Fibroblast of skin of back (primary cell): ENCODE data around the gene TMEM33. TPM values are rescaled to one million over a fixed set of nuclear protein-coding genes. Genes with fewer than 3 reads are reported as not detected.
"Not testable (repeated sequence)": the region's sequence is repeated elsewhere in the genome, so short reads cannot be mapped to it uniquely, and the experiment has no call there.

Experiments used
- DNase-seq: peaks from one replicate; pipeline ENCODE4 v3.0.0-alpha.2; 2013
- polyA plus RNA-seq, 2 experiments: library from polyadenylated mRNA; unstranded; fragments of 120-200 nt; gene quantifications; one replicate each; pipeline ENCODE4 v1.2.1, GENCODE V29; 2013; ENCODE audit not compliant: insufficient read length in 2 of 2

Gene TMEM33
- 34.0 TPM for polyA plus RNA-seq (2013, experiment 1 of 2; ENCODE audit: insufficient read length)
- polyA plus RNA-seq (2013, experiment 2 of 2; ENCODE audit: insufficient read length), result 22.3 TPM

DNA sequence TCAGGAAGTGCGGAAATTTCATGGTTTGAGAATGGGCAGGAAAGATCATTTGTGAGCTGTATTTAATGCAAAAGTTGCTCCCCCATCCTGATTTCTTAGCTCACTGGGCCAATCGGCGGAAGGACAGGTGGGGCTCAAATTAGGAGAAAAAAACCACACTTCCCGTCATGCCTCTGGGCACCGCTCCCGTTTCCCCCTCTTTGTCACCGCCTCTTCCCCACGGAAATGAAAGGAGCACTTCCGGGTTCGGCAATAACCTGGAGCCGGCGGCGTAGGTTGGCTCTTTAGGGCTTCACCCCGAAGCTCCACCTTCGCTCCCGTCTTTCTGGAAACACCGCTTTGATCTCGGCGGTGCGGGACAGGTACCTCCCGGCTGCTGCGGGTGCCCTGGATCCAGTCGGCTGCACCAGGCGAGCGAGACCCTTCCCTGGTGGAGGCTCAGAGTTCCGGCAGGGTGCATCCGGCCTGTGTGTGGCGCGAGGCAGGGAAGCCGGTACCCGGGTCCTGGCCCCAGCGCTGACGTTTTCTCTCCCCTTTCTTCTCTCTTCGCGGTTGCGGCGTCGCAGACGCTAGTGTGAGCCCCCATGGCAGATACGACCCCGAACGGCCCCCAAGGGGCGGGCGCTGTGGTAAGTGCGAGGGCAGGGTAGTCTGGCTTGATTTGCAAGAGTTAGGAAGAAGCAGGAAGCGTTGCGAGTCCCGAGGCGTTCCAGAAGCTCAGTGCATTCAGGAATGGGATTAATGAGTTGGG, at the start of gene TMEM33:
Gene TMEM33, plus strand, starts transcription at position 529 of the 751 bp plus-strand sequence. Its CDS starts 56 bp downstream, at position 585.
- peak; percentile 87 for DNase-seq

DNA sequence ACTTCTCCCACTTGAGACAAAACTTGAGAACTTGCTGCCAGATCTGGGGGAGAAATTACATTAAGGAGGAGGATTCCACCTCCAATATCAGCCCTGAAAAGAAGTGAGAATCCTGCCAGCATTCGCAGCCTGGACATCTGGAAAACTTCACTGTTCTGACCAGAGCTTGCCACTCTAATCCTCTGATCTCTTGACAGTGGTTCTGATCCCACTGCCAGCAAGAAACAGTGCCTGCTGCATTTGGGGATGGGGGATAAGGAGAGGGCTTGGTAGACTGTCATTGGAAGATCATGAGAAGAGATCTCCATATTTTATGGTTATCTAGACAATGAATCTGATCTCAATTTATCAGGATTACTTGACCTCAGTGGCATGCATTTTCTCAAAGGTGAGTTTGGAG, 49.8 kb upstream of the TMEM33 start:
- no peak for DNase-seq

DNA sequence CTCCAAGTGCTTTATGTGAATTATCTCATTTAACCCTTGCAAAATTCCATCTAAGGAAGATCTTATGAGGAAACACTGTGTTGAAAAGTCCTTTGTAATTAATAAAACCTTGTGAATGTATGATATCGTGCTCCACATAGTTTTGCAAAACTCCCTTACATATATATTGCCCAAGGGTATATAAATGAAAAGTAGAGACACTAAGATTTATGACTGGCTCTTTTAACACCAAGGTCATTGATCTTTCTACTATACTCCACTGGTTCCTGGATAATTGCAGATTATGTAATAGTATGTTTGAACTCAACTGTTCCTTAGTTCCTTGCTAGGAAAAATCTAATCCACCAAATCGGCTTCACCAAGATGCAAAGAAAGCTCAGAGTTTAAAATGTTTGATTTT, 48.0 kb upstream of the TMEM33 start:
- DNase-seq, result no peak

- DNase-seq, result peak; percentile 45
Observed at GRCh38 chr4:41887821-41888686, 47.2 kb upstream of the TMEM33 start.

DNA sequence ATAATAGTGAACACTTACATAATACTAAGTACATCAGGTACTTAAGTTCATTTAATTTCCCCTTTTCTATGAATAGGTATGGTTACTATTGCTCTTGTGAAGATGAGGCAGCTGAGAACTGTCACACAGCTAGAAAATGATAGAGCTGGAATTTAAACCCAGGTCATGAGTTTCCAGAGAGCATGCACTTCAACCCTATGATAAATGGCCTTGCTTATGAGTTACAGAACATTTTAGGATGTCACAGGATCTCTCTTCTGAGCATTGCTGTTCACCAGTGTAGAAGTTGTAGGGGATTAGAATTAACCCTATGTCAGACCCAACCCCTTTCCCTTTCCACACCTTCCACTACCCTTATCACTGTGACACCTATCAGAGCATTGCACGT, 46.5 kb upstream of the TMEM33 start:
- no peak for DNase-seq

- no peak for DNase-seq
Observed at GRCh38 chr4:41889317-41889716, 45.9 kb upstream of the TMEM33 start.

- DNase-seq, result no peak
Observed at GRCh38 chr4:41890085-41890484, 45.1 kb upstream of the TMEM33 start.

DNA sequence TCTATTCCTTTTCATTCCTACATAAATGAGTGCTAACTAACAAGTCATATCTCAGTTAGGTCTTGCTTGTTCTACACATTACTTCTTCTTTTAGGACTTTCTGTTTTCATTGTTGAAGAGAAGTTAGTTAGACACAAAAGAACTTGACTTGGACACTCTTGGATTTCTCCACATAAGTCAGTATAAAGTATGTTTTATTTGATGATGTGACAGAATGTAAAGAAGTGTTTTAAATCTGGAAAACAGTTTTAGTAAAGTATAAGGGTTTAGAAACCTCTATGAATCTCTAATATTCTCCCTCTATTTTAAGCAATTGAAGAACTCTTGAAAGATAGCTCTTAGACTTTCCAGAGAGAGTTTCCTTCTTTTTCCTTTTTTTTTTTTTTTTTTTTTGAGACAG, 38.6 kb upstream of the TMEM33 start:
- DNase-seq, result no peak

DNA sequence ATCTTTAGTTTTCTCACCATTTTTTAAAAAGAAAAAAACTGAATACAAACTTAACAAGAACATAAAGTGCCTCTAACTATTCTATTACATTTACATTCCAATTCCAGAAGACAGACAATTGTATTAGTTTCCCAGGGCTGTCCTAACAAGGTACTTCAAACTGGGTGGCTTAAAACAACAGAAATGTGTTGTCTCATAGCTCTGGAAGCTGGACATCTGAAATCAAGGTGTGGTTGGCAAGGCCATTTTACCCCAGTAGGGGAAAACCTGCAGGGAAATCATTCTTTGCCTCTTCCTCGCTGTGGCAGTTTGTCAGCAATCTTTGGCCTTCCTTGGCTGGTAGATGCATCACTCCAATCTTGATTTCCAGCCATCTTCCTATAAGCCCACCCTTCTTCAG, 37.5 kb upstream of the TMEM33 start:
- DNase-seq, result no peak

- DNase-seq, result not testable (repeated sequence)
Observed at GRCh38 chr4:41909136-41909535, 26.1 kb upstream of the TMEM33 start.

DNA sequence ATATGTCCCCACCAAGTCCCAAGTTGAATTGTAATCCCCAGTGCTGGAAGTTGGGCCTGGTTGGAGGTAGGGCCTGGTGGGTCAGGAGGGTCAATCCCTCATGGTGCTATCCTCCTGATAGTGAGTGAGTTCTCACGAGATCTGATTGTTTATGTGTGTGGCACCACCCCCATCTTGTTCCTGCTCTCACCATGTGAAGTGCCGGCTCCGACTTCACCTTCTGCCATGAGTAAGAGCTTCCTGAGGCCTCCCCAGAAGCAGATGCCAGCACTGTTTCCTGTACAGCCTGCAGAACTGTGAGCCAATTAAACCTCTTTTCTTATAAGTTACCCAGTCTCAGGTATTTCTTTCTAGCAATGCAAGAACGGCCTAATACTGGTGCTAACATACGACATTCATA, 22.7 kb upstream of the TMEM33 start:
- DNase-seq, result no peak

- DNase-seq, result no peak
Observed at GRCh38 chr4:41913509-41913908, 21.7 kb upstream of the TMEM33 start.

DNA sequence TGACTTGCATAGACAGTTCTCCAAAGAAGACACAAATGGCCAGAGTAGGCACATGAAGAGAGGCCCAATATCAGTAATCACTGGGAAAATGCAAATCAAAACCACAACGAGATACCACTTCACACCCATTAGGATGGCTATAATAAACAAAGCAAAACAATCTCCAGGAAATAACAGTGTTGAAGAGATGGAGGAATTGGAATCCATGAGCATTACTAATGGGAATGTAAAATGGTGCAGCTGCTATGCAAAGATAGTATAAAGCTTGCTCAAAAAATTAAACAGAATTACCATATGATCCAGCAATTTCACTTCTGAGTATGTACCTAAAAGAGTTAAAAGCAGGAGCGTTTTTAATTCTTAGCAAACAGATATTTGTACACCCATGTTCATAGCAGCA, 17.0 kb upstream of the TMEM33 start:
- no peak for DNase-seq

DNA sequence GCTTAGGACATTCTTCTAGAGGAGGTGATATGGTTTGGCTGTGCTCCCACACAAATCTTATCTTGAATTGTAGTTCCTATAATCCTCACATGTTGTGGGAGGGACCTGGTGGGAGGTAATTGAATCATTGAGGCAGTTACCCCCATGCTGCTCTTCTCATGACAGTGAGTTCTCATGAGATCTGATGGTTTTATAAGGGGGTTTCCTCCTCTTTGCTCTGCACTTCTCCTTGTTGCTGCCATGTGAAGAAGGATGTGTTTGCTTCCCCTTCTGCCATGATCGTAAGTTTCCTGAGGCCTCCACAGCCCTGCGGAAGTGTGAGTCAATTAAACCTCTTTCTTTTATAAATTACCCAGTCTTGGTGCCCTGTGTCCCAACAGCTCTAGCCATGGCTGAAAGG, 14.8 kb upstream of the TMEM33 start:
- DNase-seq, result not testable (repeated sequence)

DNA sequence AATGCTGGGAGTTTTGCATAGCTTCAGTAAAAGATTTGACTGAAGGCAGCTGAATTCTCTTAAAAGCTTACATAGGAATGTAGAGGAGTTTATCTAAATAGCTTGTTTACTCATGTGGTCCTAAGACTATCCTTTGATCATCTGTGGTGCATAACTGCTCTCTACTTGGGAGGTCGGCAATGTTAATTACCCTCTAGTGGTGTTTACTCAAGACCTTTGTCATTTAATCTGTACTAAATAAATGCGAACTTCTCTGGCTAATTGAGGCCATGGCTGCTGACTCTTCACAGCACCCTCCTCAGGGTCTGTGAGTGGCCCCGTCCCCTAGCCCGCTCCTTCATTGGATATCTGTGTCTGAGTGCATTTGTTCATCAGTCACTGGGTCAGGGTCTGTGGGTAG, 13.8 kb upstream of the TMEM33 start:
- DNase-seq, result no peak

DNA sequence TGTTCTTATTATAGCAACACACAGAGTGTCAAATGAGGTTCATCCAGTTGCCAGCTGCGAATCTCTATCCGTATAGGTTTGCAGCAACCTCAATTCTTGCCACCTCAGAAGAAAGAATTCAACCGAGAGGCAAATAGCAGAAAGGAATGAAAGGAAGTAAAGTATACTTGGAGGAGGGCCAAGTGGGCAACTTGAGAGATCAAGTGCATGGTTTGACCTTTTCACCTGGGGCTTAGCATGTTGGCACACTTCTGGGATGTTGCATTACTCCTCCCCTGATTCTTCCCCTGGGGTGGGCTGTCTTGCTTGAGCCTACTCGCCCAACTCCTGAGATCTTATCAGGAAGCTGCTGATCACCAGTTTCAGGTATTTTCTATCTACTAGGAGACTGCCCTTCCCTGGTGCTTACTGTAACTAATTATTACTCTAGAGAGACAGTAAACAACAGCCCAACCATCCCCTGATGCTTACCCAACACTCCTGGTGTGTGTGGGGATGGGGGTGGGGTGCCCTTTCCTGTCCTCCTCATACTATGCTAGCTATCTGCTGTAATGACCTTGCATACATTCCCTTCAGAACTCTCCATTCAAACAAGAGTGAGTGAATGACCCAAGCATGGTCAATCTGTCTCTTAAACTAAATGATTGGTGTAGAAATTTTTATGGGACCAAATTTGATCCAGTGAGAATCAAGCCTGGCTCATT, 7.3 kb upstream of the TMEM33 start:
- DNase-seq, result no peak

DNA sequence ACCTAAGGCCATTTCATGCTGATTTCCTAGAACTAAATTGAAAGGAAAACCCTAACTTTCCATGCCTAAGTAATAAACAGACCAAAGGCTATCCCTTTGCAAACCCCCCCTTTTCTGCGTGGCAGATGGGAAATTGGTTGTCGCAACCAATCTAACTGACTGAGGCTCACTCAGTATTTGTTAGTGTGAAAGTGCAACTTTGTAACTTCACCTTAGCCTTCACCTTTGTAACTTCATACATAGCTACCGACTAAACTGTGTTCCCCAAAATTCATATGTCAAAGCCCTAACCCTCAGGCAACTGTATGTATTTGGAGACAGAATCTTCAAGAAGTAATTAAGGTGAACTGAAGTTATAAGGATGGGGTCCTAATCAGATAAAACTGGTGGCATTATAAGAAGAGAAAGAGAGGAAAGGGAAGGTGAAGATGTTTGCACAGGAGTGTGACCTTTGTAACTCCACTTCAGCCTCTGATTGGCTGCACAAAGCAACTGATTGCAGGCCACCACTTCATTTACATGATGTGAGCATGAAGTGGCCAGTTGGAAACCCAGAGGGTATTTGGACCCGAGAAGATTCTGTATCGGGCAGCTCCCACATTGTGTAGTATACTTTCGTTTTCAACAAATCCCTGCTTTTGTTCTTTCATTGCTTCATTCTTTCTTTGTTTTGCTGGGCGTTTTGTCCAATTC, 4.9 kb upstream of the TMEM33 start:
- DNase-seq, result no peak

- DNase-seq, result no peak
Observed at GRCh38 chr4:41932988-41933387, 2.2 kb upstream of the TMEM33 start.

DNA sequence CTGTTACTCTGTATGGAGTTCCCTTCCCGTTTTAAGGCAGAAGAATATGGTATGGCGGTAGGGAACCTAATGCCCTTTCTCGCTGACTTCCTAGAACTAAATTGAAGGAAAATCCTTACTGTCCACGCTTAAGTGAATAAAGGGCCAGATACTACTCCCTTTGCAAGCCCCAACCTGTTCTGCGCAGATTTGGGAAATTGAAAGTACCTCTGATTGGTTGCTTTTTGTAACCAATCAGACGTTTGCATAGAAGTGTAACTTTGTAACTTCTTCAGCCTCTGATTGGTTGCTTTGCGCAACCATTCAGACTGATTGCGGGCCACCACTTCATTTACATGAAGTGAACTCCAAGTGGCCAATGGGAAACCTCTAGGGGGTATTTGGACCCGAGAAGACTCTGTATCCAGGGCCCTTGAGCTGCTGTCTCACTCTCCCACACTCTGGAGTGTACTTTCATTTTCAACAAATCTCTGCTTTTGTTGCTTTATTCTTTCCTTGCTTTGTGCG, 1.2 kb upstream of the TMEM33 start:
- DNase-seq, result no peak

GRCh38 chr4:41934514-41934900, 722 bp upstream of the TMEM33 start:
- no peak for DNase-seq

DNA sequence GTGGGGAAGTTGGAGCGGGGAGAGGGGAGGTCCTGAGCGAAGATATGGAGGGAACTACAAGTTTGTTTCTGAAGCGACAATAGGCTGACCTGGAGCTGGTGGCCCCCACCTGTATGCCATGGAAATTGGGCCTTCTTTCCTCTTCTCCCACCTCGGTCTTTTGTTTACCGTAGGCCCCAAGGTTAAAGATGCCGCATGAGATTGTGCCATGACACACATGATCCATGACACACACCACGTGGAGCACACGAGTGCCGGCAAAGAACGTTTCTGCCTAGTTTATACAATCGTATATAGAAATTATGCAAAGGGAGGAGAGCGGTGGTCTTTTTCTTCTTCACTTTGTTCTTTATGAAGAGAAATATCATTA, 408 bp downstream of the TMEM33 start:
- DNase-seq, result peak; percentile 15

GRCh38 chr4:41939016-41939626, 3.9 kb downstream of the TMEM33 start:
- DNase-seq, result no peak
